ENCODE measurements around the gene MRTFB. TPM values are rescaled to one million over a fixed set of nuclear protein-coding genes. Genes with fewer than 3 reads are reported as not detected.

The MRTFB gene
- total and polyA plus RNA-seq, 2 of the 13 experiments (the other 11 are each of a cell fraction or from before 2014, with no cell fraction given), result 11.4 to 14.0 TPM

GRCh38 chr16:14307527-14308367, 236.6 kb downstream of the MRTFB start:
- Histone ChIP-seq H3K36me3 (replicated peaks in 1 of 2; ENCODE audit: control insufficient read depth in 1 of 2, insufficient read depth in 2 of 2, low read length in 2 of 2) (peaks cover 9 to 11% of the 10 kb centered on the region in 2 experiments; a peak in 4 of 5 replicates), H3K4me3 (replicated peaks in 1 of 3; ENCODE audit: insufficient read depth in 1 of 3, low read depth in 2 of 3, low read length in 3 of 3) (no peak overlapping the region), H2AFZ (ENCODE audit: low read length) (no peak overlapping the region), H3K4me2 (ENCODE audit: low read depth, low read length) (peak overlapping the region; percentile 15; the same call in 1 of the 2 replicates), H4K20me1 (ENCODE audit: insufficient read depth, low read length) (peaks cover 59% of the 10 kb centered on the region; the same call in 1 of the 2 replicates), H3K27me3 (ENCODE audit: control insufficient read depth in 1 of 2, insufficient read depth in 2 of 2, low read length in 2 of 2) (no peaks in the 10 kb centered on the region; a peak in 1 of 5 replicates), H3K27ac (ENCODE audit: extremely low read length, insufficient read depth, low read length) (peak overlapping the region; percentile 22), H3K9ac (ENCODE audit: insufficient read depth, low read depth, low read length) (0 out of 2 replicates have a peak overlapping the region, but pooled peaks have one; percentile 3), H3K9me3 (ENCODE audit: low read length) (no peaks in the 10 kb centered on the region), H3K4me1 (ENCODE audit: insufficient read depth, low read length) (peaks cover 71% of the 10 kb centered on the region), H3K79me2 (ENCODE audit: insufficient read depth, low read length) (peaks cover 95% of the 10 kb centered on the region)
- no TSS peak for BruUV-seq (replicated peaks)
- CTCF ChIA-PET (ENCODE audit: low intra/inter-chr PET ratio, low total read pairs), result no interaction called here
- FAIRE-seq (no peak), DNase-seq (ENCODE audit: low spot score) (no peak), ATAC-seq (peak; percentile 12)
- POLR2A ChIA-PET, result interaction anchor here (0.8 to 1.1 kb wide), 2 partner anchors 11 to 22 kb away, joined by 4 read pairs; no protein-coding TSS in a partner anchor
- WGBS (ENCODE audit: low lambda C conversion rate), result 91% methylated on average over 23 of the region's 23 CpGs
- intact Hi-C loops (cut with micrococcal nuclease; ENCODE audit: unreplicated experiment) (no loop called here), in situ Hi-C loops (cut with HindIII; ENCODE audit: extremely low pct_ligation_motif_present, low pct_unique_long_range_greater_than_20kb) (no loop called here)
- TF ChIP-seq ZNF761 (CRISPR knock-in tag; conservative IDR thresholded peaks at IDR 0.05) (no peak), HMGXB3 (CRISPR knock-in tag; IDR thresholded peaks at IDR 0.05; ENCODE audit: borderline replicate concordance) (no peak), YY1 (IDR thresholded peaks at IDR 0.05; ENCODE audit: insufficient read depth, insufficient replicate concordance, low read depth, low read length) (no peak), ZC3H4 (CRISPR knock-in tag; IDR thresholded peaks at IDR 0.05; ENCODE audit: borderline replicate concordance) (no peak), ZNF7 (CRISPR knock-in tag; IDR thresholded peaks at IDR 0.05) (no peak), JDP2 (CRISPR knock-in tag; IDR thresholded peaks at IDR 0.05; ENCODE audit: borderline replicate concordance) (no peak), STAG1 (CRISPR knock-in tag; IDR thresholded peaks at IDR 0.05) (no peak), ZGPAT (CRISPR knock-in tag; IDR thresholded peaks at IDR 0.05) (no peak), ZNF230 (CRISPR knock-in tag; IDR thresholded peaks at IDR 0.05) (peak; percentile 45; the same call in 1 of the 2 replicates), SSRP1 (CRISPR knock-in tag; IDR thresholded peaks at IDR 0.05) (no peak), ZNF512 (CRISPR knock-in tag; IDR thresholded peaks at IDR 0.05) (no peak), ASH2L (IDR thresholded peaks at IDR 0.05; ENCODE audit: insufficient read length, low read depth, low read length) (no peak), SNAPC2 (CRISPR knock-in tag; IDR thresholded peaks at IDR 0.05) (no peak), TRIM24 (CRISPR knock-in tag; IDR thresholded peaks at IDR 0.05) (no peak), NFYB (CRISPR knock-in tag; IDR thresholded peaks at IDR 0.05) (no peak), TEAD2 (CRISPR knock-in tag; IDR thresholded peaks at IDR 0.05) (no peak)

Measured in HepG2 (cell line).